ENCODE data around the gene ZSWIM5.
"Not testable (repeated sequence)": the region's sequence is repeated elsewhere in the genome, so short reads cannot be mapped to it uniquely, and the experiment has no call there.

ZSWIM5 gene

GRCh38 chr1:45200435-45200834, 6.0 kb downstream of the ZSWIM5 start:
- DNase-seq (ENCODE audit: extremely low read depth, low read depth): no peak
- TF ChIP-seq, protein P1, sequence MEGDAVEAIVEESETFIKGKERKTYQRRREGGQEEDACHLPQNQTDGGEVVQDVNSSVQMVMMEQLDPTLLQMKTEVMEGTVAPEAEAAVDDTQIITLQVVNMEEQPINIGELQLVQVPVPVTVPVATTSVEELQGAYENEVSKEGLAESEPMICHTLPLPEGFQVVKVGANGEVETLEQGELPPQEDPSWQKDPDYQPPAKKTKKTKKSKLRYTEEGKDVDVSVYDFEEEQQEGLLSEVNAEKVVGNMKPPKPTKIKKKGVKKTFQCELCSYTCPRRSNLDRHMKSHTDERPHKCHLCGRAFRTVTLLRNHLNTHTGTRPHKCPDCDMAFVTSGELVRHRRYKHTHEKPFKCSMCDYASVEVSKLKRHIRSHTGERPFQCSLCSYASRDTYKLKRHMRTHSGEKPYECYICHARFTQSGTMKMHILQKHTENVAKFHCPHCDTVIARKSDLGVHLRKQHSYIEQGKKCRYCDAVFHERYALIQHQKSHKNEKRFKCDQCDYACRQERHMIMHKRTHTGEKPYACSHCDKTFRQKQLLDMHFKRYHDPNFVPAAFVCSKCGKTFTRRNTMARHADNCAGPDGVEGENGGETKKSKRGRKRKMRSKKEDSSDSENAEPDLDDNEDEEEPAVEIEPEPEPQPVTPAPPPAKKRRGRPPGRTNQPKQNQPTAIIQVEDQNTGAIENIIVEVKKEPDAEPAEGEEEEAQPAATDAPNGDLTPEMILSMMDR (IDR thresholded peaks at IDR 0.05; ENCODE audit: low read depth, low read length): no peak

DNA sequence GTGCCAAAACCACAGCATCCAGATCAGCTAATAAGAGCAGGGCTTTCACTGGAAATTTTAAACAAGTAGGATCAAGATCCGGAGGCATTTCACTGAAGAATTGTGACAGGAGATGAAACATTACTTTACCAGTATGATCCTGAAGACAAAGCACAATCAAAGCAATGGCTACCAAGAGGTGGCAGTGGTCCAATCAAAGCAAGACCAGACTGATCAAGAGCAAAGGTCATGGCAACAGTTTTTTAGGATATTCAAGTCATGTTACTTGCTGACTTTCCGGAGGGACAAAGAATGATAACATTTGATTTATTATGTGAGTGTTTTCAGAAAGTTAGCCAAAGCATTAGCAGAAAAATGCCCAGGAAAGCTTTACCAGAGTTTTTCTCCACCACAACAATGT, 8.2 kb downstream of the ZSWIM5 start:
- no peak for DNase-seq (ENCODE audit: extremely low read depth, low read depth)
- TF ChIP-seq, protein P1 (IDR thresholded peaks at IDR 0.05; ENCODE audit: low read depth, low read length): no peak

DNA sequence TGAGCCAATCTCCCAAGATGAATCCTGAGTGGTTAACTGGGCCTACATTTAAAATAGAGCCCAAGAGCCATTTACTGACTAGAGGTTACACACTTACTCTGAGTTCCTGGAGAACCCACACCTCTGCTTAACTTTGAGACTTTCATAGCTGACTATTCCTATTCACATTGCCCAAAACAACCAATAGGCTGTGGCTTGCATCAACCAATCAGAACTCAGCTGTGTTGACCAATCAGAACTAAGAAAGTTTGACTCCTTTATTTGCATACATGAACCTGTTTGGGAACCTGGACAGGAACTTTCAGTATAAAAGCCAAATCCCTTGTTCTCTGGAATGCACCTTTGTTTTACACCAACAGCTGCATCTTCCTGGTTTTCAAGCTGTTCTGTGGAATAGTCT, 9.5 kb downstream of the ZSWIM5 start:
- TF ChIP-seq, protein P1 (IDR thresholded peaks at IDR 0.05; ENCODE audit: low read depth, low read length): no peak
- DNase-seq (ENCODE audit: extremely low read depth, low read depth): no peak

- TF ChIP-seq, protein P1 (IDR thresholded peaks at IDR 0.05; ENCODE audit: low read depth, low read length): no peak
- no peak for DNase-seq (ENCODE audit: extremely low read depth, low read depth)
Observed at GRCh38 chr1:45191418-45191783, 15.0 kb downstream of the ZSWIM5 start.

DNA sequence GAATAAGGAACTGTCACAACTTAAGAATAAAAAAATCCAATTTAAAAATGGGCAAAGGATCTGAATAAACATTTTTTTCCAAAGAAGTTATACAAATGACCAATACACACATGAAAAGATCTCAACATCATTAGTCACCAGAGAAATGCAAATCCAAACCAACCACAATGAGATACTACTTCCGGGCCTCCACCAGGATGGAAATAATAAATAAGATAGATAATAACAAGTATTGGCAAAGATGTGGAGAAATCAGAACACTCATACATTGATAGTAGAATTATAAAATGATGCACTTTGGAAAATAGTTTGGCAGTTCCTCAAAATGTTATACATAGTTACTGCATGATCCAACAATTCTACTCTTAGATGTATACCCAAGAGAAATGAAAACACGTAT, 18.7 kb downstream of the ZSWIM5 start:
- TF ChIP-seq, protein P1 (IDR thresholded peaks at IDR 0.05; ENCODE audit: low read depth, low read length): no peak
- DNase-seq (ENCODE audit: extremely low read depth, low read depth): no peak

- not testable (repeated sequence) for DNase-seq (ENCODE audit: extremely low read depth, low read depth)
Observed at GRCh38 chr1:45179918-45180519, 26.4 kb downstream of the ZSWIM5 start.

- TF ChIP-seq, protein P1 (IDR thresholded peaks at IDR 0.05; ENCODE audit: low read depth, low read length): no peak
- DNase-seq (ENCODE audit: extremely low read depth, low read depth): no peak
Observed at GRCh38 chr1:45177452-45177851, 29.0 kb downstream of the ZSWIM5 start.

GRCh38 chr1:45172764-45173163, 33.6 kb downstream of the ZSWIM5 start:
- no peak for DNase-seq (ENCODE audit: extremely low read depth, low read depth)
- TF ChIP-seq, protein P1 (IDR thresholded peaks at IDR 0.05; ENCODE audit: low read depth, low read length): no peak

Measured in AG09319 (cell line).